M059J (cell line): Measurements from ENCODE around the gene P2RY13. TPM values are rescaled to one million over a fixed set of nuclear protein-coding genes. Genes with fewer than 3 reads are reported as not detected.

Experiments
- DNase-seq: peaks from one replicate; pipeline ENCODE4 v3.0.0-alpha.2; 2012; ENCODE audit warnings: low read depth
- total RNA-seq: library from RNA; depleted of rRNA; stranded (reverse); fragments of >200 nt; shearing (Covaris generic); gene quantifications from 2 replicates; pipeline ENCODE4 v1.2.3, GENCODE V29; 2014; rRNA removed

The P2RY13 gene
- total RNA-seq, 1 experiment from 2014 or later, result not detected

GRCh38 chr3:151293127-151293526 lies 36.2 kb downstream of the P2RY13 start:
- no peak for DNase-seq

- DNase-seq, result peak; percentile 63
Observed at GRCh38 chr3:151290673-151291072, 38.7 kb downstream of the P2RY13 start.

GRCh38 chr3:151289445-151289844 lies 39.9 kb downstream of the P2RY13 start:
- DNase-seq, result no peak

GRCh38 chr3:151285940-151286339 lies 43.4 kb downstream of the P2RY13 start:
- no peak for DNase-seq

GRCh38 chr3:151283907-151284461 lies 45.4 kb downstream of the P2RY13 start:
- peak; percentile 84 for DNase-seq

- no peak for DNase-seq
Observed at GRCh38 chr3:151283387-151283786, 46.0 kb downstream of the P2RY13 start.

GRCh38 chr3:151282921-151283320 lies 46.4 kb downstream of the P2RY13 start:
- DNase-seq, result peak; percentile 74

- DNase-seq, result no peak
Observed at GRCh38 chr3:151281671-151282324, 47.6 kb downstream of the P2RY13 start.

GRCh38 chr3:151278230-151278629 lies 51.1 kb downstream of the P2RY13 start, which contains the start of gene P2RY14:
Gene P2RY14, minus strand, starts transcription at chr3:151278542. Its CDS starts 64,226 bp downstream, at chr3:151214316.
- no peak for DNase-seq

- DNase-seq, result no peak
Observed at GRCh38 chr3:151276687-151277042, 52.7 kb downstream of the P2RY13 start.

Other genes starting within 250 kb of the P2RY13 start
- gene MED12L, start 243.9 kb downstream of the P2RY13 start, total RNA-seq, result 0.15 and 0.84 TPM in 2 replicates
- not detected in 2 replicates for gene GPR171, start 126.3 kb downstream of the P2RY13 start, total RNA-seq
- gene P2RY14, start 51.0 kb downstream of the P2RY13 start, total RNA-seq, result not detected in 2 replicates
- gene GPR87, start 12.7 kb downstream of the P2RY13 start, total RNA-seq, result 0.66 and 0.74 TPM in 2 replicates
- gene P2RY12, start 55.2 kb upstream of the P2RY13 start, total RNA-seq, result not detected in 2 replicates
- gene IGSF10, start 131.5 kb upstream of the P2RY13 start, total RNA-seq, result 4.3 and 5.1 TPM in 2 replicates